SH-SY5Y (cell line): ENCODE results near the gene NIFK.

Experiments
- GATA2 ChIP-seq: IDR thresholded peaks from 2 replicates; pipeline ENCODE4 v1.6.1; 2011; ENCODE audit warnings: mild to moderate bottlenecking, low read depth, low read length
- GATA3 ChIP-seq: IDR thresholded peaks from 2 replicates; pipeline ENCODE4 v1.6.1; 2011; ENCODE audit warnings: low read depth, mild to moderate bottlenecking, low read length, moderate library complexity

DNA sequence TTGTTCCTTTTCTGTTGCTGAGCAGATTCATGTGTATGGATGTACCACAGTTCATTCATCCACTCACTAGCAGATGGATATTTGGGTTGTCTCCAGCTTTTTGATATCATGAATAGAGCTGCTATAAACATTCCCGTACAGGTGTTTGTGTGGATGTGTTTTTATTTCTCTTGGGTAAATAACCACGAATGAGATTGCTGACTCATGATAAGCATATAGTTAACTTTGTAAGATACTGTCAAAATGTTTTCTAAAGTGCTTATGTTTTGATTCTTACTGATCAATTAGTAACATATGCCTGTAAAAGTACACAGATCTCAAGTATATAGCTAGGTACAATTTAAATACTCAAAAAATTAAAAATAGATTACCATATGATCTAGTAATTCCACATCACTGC, 46.5 kb upstream of the NIFK start:
- TF ChIP-seq GATA2 (no peak), GATA3 (no peak)
